Keratinocyte (primary cell): ENCODE data around the gene DGLUCY.

Experiments
- CTCF ChIP-seq, 3 experiments: IDR thresholded peaks in 1 of 3; conservative IDR thresholded peaks in 1 of 3; optimal IDR thresholded peaks in 1 of 3; 2 replicates in 2 of 3; 3 replicates in 1 of 3; pipeline versions ENCODE3 to v1.5.1; 2011; ENCODE audit warnings: low read length in 3 of 3, mild to moderate bottlenecking in 3 of 3, moderate library complexity in 2 of 3, control low read depth in 1 of 3, inconsistent platforms in 1 of 3; ENCODE audit not compliant: insufficient read depth in 2 of 3; ENCODE audit errors: extremely low read depth in 1 of 3
- EZH2 ChIP-seq: IDR thresholded peaks from one replicate; pipeline ENCODE4 v1.6.1; 2012; ENCODE audit warnings: inconsistent platforms, mild to moderate bottlenecking, low read length, moderate library complexity

- TF ChIP-seq CTCF (optimal IDR thresholded peaks at IDR 0.05 in 1 of 3, IDR thresholded peaks at IDR 0.05 in 1 of 3, conservative IDR thresholded peaks at IDR 0.05 in 1 of 3; ENCODE audit: extremely low read depth in 1 of 3, insufficient read depth in 2 of 3, low read length in 3 of 3): no peak
- no peak for TF ChIP-seq EZH2
Measured at GRCh38 chr14:91216731-91217226, 102.9 kb downstream of the DGLUCY start.
